ENCODE results near the gene STAB1.

The STAB1 gene

GRCh38 chr3:52507359-52507758, 12.2 kb downstream of the STAB1 start:
- DNase-seq = no peak

GRCh38 chr3:52509753-52510328, 14.7 kb downstream of the STAB1 start:
- DNase-seq = no peak

- DNase-seq = no peak
Observed at GRCh38 chr3:52511509-52511908, 16.4 kb downstream of the STAB1 start.

GRCh38 chr3:52512105-52512504, 17.0 kb downstream of the STAB1 start:
- DNase-seq = no peak

GRCh38 chr3:52512727-52513126, 17.6 kb downstream of the STAB1 start:
- no peak for DNase-seq

GRCh38 chr3:52513281-52513680, 18.1 kb downstream of the STAB1 start:
- no peak for DNase-seq

- DNase-seq = no peak
Observed at GRCh38 chr3:52514576-52514975, 19.4 kb downstream of the STAB1 start.

GRCh38 chr3:52515192-52515591, 20.1 kb downstream of the STAB1 start:
- no peak for DNase-seq

- DNase-seq = no peak
Observed at GRCh38 chr3:52516509-52517195, 21.5 kb downstream of the STAB1 start.

GRCh38 chr3:52517796-52518722, 22.9 kb downstream of the STAB1 start:
- DNase-seq = no peak

- DNase-seq = no peak
Observed at GRCh38 chr3:52518723-52519444, 23.7 kb downstream of the STAB1 start.

GRCh38 chr3:52519445-52520140, 24.5 kb downstream of the STAB1 start:
- no peak for DNase-seq

GRCh38 chr3:52520141-52520667, 25.1 kb downstream of the STAB1 start:
- DNase-seq = no peak

- no peak for DNase-seq
Observed at GRCh38 chr3:52520716-52521487, 25.8 kb downstream of the STAB1 start.

GRCh38 chr3:52521488-52521824, 26.3 kb downstream of the STAB1 start:
- no peak for DNase-seq

- DNase-seq = no peak
Observed at GRCh38 chr3:52521881-52522650, 26.9 kb downstream of the STAB1 start.

GRCh38 chr3:52522651-52523251, 27.6 kb downstream of the STAB1 start:
- DNase-seq = no peak

GRCh38 chr3:52523386-52524257, 28.5 kb downstream of the STAB1 start:
- DNase-seq = no peak

- DNase-seq = no peak
Observed at GRCh38 chr3:52524258-52524751, 29.2 kb downstream of the STAB1 start.

Data from NCI-H1436 treated with DMSO at 0.1 percent for 48 hours (cell line).